SU-DHL-6 (cell line): ENCODE measurements around the gene USF2.

ENCODE experiments used
- CTCF ChIP-seq: fragments of 200-600 bp; sonication (generic); IDR thresholded peaks from one replicate; pipeline ENCODE4 v1.5.1; 2017; ENCODE audit warnings: antibody characterized with exemption, mild to moderate bottlenecking, low read length, moderate library complexity; ENCODE audit not compliant: insufficient read depth, poor library complexity, severe bottlenecking
- EZH2phosphoT487 ChIP-seq: fragments of 200-600 bp; sonication (generic), shearing (Covaris generic); conservative IDR thresholded peaks from 2 replicates; pipeline ENCODE4 v1.6.1; 2018; ENCODE audit warnings: mild to moderate bottlenecking, antibody characterized with exemption, low read length, moderate library complexity, mixed read lengths

GRCh38 chr19:35260694-35261304 is 8.0 kb upstream of the USF2 start:
- TF ChIP-seq CTCF (no peak), EZH2phosphoT487 (no peak)
